Testis (tissue), 2 donors: ENCODE data around the gene SPPL3.

Experiments used
- POLR2A ChIP-seq: fragments of 450-650 bp; IDR thresholded peaks from one replicate; pipeline ENCODE4 v1.6.1; 2017; ENCODE audit warnings: antibody characterized with exemption, mild to moderate bottlenecking, moderate library complexity
- TF ChIP-seq, protein P1 (sequence below), 3 experiments: fragments of 450-650 bp in 2 of 3; fragments of 200-600 bp in 1 of 3; sonication (generic) in 1 of 3; IDR thresholded peaks; one replicate each; pipeline ENCODE4 v1.5.1; 2016 to 2019; ENCODE audit warnings: antibody characterized with exemption in 3 of 3, mild to moderate bottlenecking in 2 of 3, moderate library complexity in 1 of 3

DNA sequence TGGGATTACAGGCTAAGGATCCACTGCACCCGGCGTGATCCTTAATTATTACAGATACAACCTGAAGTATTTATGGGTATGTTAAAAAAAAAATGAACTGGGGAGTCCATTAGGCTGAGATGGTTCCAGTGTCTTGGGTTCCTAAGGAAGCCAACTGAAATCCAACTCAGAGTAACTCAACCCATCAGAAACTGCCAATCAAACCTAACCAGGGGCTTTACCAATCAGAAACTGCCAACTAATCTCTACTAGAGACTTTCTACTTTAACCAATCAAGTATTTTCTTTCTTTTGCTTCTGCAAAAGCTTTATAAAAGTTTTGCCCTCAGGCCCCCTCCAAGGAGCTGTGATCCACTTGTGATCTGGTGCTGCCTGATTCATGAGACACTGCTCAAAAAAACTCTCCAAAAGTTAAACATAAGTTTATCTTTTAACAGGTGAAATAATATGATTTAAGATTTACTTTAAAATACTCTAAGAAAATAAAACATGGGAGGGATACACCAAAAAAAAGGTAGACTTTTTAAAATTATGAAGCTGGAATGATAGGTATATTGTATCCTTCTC lies 90.5 kb downstream of the SPPL3 start:
- no peak for TF ChIP-seq POLR2A
- TF ChIP-seq, protein P1, sequence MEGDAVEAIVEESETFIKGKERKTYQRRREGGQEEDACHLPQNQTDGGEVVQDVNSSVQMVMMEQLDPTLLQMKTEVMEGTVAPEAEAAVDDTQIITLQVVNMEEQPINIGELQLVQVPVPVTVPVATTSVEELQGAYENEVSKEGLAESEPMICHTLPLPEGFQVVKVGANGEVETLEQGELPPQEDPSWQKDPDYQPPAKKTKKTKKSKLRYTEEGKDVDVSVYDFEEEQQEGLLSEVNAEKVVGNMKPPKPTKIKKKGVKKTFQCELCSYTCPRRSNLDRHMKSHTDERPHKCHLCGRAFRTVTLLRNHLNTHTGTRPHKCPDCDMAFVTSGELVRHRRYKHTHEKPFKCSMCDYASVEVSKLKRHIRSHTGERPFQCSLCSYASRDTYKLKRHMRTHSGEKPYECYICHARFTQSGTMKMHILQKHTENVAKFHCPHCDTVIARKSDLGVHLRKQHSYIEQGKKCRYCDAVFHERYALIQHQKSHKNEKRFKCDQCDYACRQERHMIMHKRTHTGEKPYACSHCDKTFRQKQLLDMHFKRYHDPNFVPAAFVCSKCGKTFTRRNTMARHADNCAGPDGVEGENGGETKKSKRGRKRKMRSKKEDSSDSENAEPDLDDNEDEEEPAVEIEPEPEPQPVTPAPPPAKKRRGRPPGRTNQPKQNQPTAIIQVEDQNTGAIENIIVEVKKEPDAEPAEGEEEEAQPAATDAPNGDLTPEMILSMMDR (IDR thresholded peaks at IDR 0.05), result no peak
